ENCODE data around the gene USP5.

DNA sequence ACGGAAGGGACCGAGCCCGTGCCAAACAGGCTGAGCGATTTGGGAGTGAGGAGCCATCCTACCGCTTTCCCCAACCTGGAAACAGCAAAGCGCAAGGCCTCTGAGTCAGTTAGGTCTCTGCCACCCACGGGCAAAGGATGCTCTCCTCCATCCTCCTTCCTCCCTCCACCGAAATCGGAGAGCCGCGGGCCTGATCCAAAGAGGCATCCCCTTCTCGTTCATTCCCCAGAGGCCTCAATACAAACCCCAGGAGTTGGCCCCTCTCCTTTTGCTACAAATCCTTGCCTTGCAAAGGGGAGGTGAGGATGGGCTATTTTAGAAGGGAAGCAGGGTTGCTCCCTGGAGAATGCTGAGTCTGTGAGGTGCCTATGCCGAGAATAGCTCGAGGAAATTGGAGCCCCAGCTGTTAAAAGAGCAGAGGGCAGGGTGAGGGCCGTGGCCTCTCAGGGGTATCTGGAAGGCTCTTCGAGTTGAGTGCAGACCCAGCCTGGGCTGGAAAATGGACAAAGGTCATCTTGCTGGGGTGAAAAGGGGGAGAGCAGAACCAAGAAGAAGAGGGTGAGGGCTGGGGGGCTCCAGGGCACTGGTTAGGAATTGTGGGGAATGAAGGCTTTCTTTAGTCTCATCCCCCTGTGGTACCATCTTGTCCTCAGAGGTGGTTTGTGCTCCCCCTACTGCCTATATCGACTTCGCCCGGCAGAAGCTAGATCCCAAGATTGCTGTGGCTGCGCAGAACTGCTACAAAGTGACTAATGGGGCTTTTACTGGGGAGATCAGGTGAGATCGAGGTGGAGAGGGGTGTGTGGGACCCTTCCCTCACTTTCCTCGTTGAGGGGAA is 16.5 kb downstream of the USP5 start:
- TF ChIP-seq, protein P1, sequence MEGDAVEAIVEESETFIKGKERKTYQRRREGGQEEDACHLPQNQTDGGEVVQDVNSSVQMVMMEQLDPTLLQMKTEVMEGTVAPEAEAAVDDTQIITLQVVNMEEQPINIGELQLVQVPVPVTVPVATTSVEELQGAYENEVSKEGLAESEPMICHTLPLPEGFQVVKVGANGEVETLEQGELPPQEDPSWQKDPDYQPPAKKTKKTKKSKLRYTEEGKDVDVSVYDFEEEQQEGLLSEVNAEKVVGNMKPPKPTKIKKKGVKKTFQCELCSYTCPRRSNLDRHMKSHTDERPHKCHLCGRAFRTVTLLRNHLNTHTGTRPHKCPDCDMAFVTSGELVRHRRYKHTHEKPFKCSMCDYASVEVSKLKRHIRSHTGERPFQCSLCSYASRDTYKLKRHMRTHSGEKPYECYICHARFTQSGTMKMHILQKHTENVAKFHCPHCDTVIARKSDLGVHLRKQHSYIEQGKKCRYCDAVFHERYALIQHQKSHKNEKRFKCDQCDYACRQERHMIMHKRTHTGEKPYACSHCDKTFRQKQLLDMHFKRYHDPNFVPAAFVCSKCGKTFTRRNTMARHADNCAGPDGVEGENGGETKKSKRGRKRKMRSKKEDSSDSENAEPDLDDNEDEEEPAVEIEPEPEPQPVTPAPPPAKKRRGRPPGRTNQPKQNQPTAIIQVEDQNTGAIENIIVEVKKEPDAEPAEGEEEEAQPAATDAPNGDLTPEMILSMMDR (IDR thresholded peaks at IDR 0.05), result no peak
- TF ChIP-seq EP300 (IDR thresholded peaks at IDR 0.05), result no peak
- no peak for TF ChIP-seq POLR2A (IDR thresholded peaks at IDR 0.05)
- no peak for TF ChIP-seq POLR2AphosphoS5 (IDR thresholded peaks at IDR 0.05)
